HUES6 (cell line): Measurements from ENCODE around the gene USP36.

Source experiments
- H3K27ac ChIP-seq: 2 replicates; pipeline ENCODE4 v1.7.0; 2013; ENCODE audit warnings: low read depth, mild to moderate bottlenecking, low read length, inconsistent platforms
- H3K27me3 ChIP-seq: 2 replicates; pipeline ENCODE4 v1.6.1; 2013; ENCODE audit warnings: low read length; ENCODE audit not compliant: control insufficient read depth, insufficient read depth
- H3K36me3 ChIP-seq: 2 replicates; pipeline ENCODE4 v1.6.1; 2013; ENCODE audit warnings: low read length; ENCODE audit not compliant: control insufficient read depth, insufficient read depth
- H3K4me1 ChIP-seq: 2 replicates; pipeline ENCODE4 v1.6.1; 2013; ENCODE audit warnings: low read length; ENCODE audit not compliant: control insufficient read depth, insufficient read depth
- H3K4me3 ChIP-seq: 2 replicates; pipeline ENCODE4 v1.5.1; 2013; ENCODE audit warnings: low read depth, low read length
- H3K9ac ChIP-seq: one replicate; pipeline ENCODE4 v1.6.1; 2013; ENCODE audit warnings: mild to moderate bottlenecking, low read length
- H3K9me3 ChIP-seq: 2 replicates; pipeline ENCODE4 v1.6.1; 2013; ENCODE audit warnings: low read depth, low read length; ENCODE audit not compliant: control insufficient read depth, insufficient read depth

USP36 gene

GRCh38 chr17:78853926-78854394, 13.3 kb upstream of the USP36 start:
- Histone ChIP-seq H3K36me3 (peaks cover 4% of the 10 kb centered on the region; the same call in 1 of the 2 replicates), H3K9ac (no peak overlapping the region), H3K27me3 (no peaks in the 10 kb centered on the region), H3K4me1 (no peaks in the 10 kb centered on the region), H3K9me3 (no peaks in the 10 kb centered on the region), H3K4me3 (no peak overlapping the region), H3K27ac (no peak overlapping the region)

DNA sequence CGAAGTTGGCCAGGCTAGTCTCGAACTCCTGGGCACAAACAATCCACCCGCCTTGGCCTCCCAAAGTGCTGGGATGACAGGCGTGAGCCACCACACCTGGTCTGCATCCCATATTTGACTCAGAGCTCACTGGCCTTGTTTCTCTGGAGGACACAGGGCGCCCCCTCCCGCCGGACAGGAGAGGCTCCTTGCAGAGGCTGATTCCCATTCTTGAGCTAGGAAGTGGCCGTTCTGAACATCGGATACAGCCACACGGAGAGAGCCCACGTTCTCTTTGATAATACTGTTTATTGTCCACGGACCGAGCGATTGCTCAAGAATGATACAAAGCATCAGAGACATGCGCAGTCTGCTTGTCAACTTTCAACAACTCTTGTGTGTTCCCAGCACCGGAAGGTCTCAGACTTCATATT, 12.1 kb upstream of the USP36 start:
- Histone ChIP-seq H3K9me3 (no peaks in the 10 kb centered on the region), H3K27ac (no peak overlapping the region), H3K27me3 (no peaks in the 10 kb centered on the region), H3K36me3 (peaks cover 4% of the 10 kb centered on the region; the same call in 1 of the 2 replicates), H3K9ac (no peak overlapping the region), H3K4me1 (no peaks in the 10 kb centered on the region), H3K4me3 (no peak overlapping the region)

DNA sequence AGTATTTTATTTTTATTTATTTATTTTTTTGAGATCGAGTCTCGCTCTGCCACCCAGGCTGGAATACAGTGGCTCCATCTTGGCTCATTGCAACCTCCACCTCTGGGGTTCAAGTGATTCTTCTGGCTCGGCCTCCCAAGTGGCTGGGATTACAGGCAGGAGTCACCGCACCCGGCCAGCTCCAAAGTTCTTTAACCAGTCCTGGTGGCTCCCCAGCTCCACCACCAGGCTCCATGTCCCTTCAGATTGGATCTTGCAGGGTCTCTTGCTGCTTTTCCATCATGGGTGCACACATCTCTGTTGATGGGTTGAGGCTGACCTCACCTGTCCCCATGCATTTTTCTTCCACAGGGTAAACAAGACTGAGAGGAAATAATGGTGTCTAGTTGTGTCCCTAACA, 8.4 kb upstream of the USP36 start:
- no peaks in the 10 kb centered on the region for H3K9me3 ChIP-seq
- H3K9ac ChIP-seq = no peak overlapping the region
- H3K27ac ChIP-seq = no peak overlapping the region
- no peaks in the 10 kb centered on the region for H3K27me3 ChIP-seq
- no peaks in the 10 kb centered on the region for H3K4me1 ChIP-seq
- no peak overlapping the region for H3K4me3 ChIP-seq
- no peaks in the 10 kb centered on the region for H3K36me3 ChIP-seq

DNA sequence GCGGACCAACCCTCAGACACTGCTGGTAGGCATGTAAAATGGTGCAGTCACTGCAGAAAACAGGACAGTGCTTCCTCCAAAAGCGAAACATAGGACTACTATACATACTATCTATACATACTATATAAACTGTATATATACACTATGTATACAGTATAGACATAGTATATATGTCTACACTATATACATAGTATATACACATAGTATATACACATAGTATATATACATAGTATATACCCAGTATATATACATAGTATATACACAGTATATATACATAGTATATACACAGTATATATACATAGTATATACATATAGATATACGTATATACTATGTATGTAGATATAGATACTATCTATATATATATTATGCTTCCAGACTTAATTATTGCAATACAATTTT, 6.4 kb upstream of the USP36 start:
- Histone ChIP-seq H3K9me3 (no peaks in the 10 kb centered on the region), H3K27me3 (no peaks in the 10 kb centered on the region), H3K4me3 (no peak overlapping the region), H3K4me1 (no peaks in the 10 kb centered on the region), H3K36me3 (no peaks in the 10 kb centered on the region), H3K9ac (no peak overlapping the region), H3K27ac (no peak overlapping the region)

GRCh38 chr17:78844301-78845005, 3.8 kb upstream of the USP36 start:
- H3K4me1 ChIP-seq = peaks cover 6% of the 10 kb centered on the region
- no peaks in the 10 kb centered on the region for H3K9me3 ChIP-seq
- no peak overlapping the region for H3K9ac ChIP-seq
- no peak overlapping the region for H3K27ac ChIP-seq
- no peak overlapping the region for H3K4me3 ChIP-seq
- no peaks in the 10 kb centered on the region for H3K27me3 ChIP-seq
- no peaks in the 10 kb centered on the region for H3K36me3 ChIP-seq

- Histone ChIP-seq H3K27me3 (no peaks in the 10 kb centered on the region), H3K27ac (no peak overlapping the region), H3K36me3 (peaks cover 5% of the 10 kb centered on the region), H3K4me3 (no peak overlapping the region), H3K9ac (no peak overlapping the region), H3K4me1 (peaks cover 17% of the 10 kb centered on the region), H3K9me3 (no peaks in the 10 kb centered on the region)
These were observed 2.4 kb upstream of the USP36 start for GRCh38 chr17:78842881-78843565.

GRCh38 chr17:78840530-78840779, 159 bp downstream of the USP36 start:
- Histone ChIP-seq H3K9me3 (no peaks in the 10 kb centered on the region), H3K4me3 (peak overlapping the region; percentile 94), H3K27ac (peak overlapping the region; percentile 86), H3K4me1 (peaks cover 17% of the 10 kb centered on the region), H3K36me3 (peaks cover 31% of the 10 kb centered on the region), H3K27me3 (no peaks in the 10 kb centered on the region), H3K9ac (peak overlapping the region; percentile 92)

DNA sequence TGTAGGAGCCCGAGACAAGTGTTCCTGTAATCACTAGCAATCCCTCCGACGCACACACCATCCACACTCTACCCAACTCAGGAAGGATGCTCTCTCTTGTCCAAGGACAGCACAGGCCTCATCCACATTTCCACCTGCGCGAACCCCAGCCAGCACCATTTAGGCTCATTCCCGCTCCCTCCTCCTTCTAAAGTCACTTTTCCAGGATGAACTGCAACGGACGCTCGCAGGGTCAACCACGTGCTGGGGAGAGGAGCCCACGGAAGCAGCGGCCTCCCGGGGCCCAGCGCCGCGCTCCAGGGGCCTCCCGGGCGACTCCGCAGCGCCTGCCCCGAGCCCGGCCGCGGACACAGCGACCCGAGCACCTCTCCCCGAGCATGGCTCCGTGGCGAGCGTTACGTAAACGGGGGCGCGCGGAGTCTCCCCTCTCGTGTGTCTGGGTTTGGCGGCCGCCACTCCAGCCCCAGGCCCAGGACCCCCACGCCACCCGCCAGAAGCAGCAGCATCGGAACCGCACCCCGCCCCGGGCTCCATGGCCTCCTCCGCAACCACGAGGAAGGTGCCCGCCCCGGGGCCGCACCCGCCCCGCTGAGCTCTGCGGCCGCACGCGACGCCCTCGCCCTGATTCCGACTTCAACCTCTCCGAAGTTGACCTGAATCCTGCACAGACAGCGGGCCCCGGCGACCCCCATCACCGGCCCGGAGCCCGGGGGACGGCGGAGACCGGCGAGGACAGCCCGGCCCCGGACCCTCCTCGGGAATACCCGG, 668 bp downstream of the USP36 start:
- peak overlapping the region; percentile 86 for H3K27ac ChIP-seq
- H3K27me3 ChIP-seq = no peaks in the 10 kb centered on the region
- peak overlapping the region; percentile 92 for H3K9ac ChIP-seq
- peaks cover 17% of the 10 kb centered on the region for H3K4me1 ChIP-seq
- peaks cover 36% of the 10 kb centered on the region for H3K36me3 ChIP-seq
- H3K9me3 ChIP-seq = no peaks in the 10 kb centered on the region
- peak overlapping the region; percentile 94 for H3K4me3 ChIP-seq

GRCh38 chr17:78839235-78839761, 1.3 kb downstream of the USP36 start:
- H3K36me3 ChIP-seq = peaks cover 42% of the 10 kb centered on the region
- peaks cover 17% of the 10 kb centered on the region for H3K4me1 ChIP-seq
- peak overlapping the region; percentile 92 for H3K9ac ChIP-seq
- peak overlapping the region; percentile 94 for H3K4me3 ChIP-seq
- H3K27ac ChIP-seq = no peak overlapping the region
- H3K9me3 ChIP-seq = no peaks in the 10 kb centered on the region
- H3K27me3 ChIP-seq = no peaks in the 10 kb centered on the region

GRCh38 chr17:78838574-78839005, 2.0 kb downstream of the USP36 start:
- Histone ChIP-seq H3K36me3 (peaks cover 49% of the 10 kb centered on the region), H3K9me3 (no peaks in the 10 kb centered on the region), H3K4me3 (peak overlapping the region; percentile 94), H3K27me3 (no peaks in the 10 kb centered on the region), H3K9ac (no peak overlapping the region), H3K4me1 (peaks cover 17% of the 10 kb centered on the region), H3K27ac (no peak overlapping the region)
